SK-N-SH (cell line): ENCODE measurements around the gene TLE1. TPM values are rescaled to one million over a fixed set of nuclear protein-coding genes. Genes with fewer than 3 reads are reported as not detected.

Experiments
- CTCF ChIA-PET: fragments of 300-600, 350-600 bp; formaldehyde crosslinking; extraction: SDS; loops from one replicate; lab custom pipeline; 2021; lab: Yijun Ruan, JAX
- POLR2A ChIA-PET: fragments of 350-600 bp; sonication (Branson Sonifier 250); formaldehyde crosslinking; extraction: SDS; loops from one replicate; lab custom pipeline; 2020; ENCODE audit warnings: antibody characterized with exemption, inconsistent platforms; lab: Yijun Ruan, JAX
- DNase-seq: peaks from one replicate; pipeline ENCODE4 v3.0.0; 2012
- H2AFZ ChIP-seq: fragments of 200-600 bp; sonication (generic); 2 replicates; pipeline ENCODE4 v1.8.1; 2016; ENCODE audit warnings: antibody characterized with exemption, mild to moderate bottlenecking, low read depth
- H3F3A ChIP-seq: fragments of 200-600 bp; sonication (generic); replicated peaks from 2 replicates; pipeline ENCODE3; 2016; ENCODE audit warnings: antibody characterized with exemption, mild to moderate bottlenecking; ENCODE audit not compliant: insufficient read depth
- H3K27ac ChIP-seq, 2 experiments: fragments of 200-500 bp in 1 of 2; fragments of 200-600 bp in 1 of 2; sonication (Bioruptor generic) in 1 of 2; sonication (generic), shearing (Covaris generic) in 1 of 2; 2 replicates each; pipeline versions ENCODE4 v1.5.1 to v1.6.1; 2014 to 2016; ENCODE audit warnings: low read depth in 2 of 2, inconsistent platforms in 1 of 2, low read length in 1 of 2, mild to moderate bottlenecking in 1 of 2, mixed read lengths in 1 of 2
- H3K27me3 ChIP-seq: fragments of 200-600 bp; sonication (generic), shearing (Covaris generic); 2 replicates; pipeline ENCODE4 v1.6.1; 2016; ENCODE audit warnings: mixed run types; ENCODE audit not compliant: insufficient read depth
- H3K36me3 ChIP-seq, 2 experiments: fragments of 200-500 bp in 1 of 2; fragments of 200-600 bp in 1 of 2; sonication (Bioruptor generic) in 1 of 2; sonication (generic) in 1 of 2; replicated peaks in 1 of 2; 2 replicates each; pipeline versions ENCODE3 to v1.5.1; 2014 to 2016; ENCODE audit warnings: low read length in 1 of 2, mild to moderate bottlenecking in 1 of 2; ENCODE audit not compliant: insufficient read depth in 2 of 2, control insufficient read depth in 1 of 2
- H3K4me1 ChIP-seq, 2 experiments: fragments of 200-500 bp in 1 of 2; fragments of 200-600 bp in 1 of 2; sonication (Bioruptor generic) in 1 of 2; sonication (generic), shearing (Covaris generic) in 1 of 2; 2 replicates each; pipeline versions ENCODE4 v1.5.1 to v1.6.1; 2014 to 2016; ENCODE audit warnings: low read depth in 1 of 2, low read length in 1 of 2, mixed run types in 1 of 2; ENCODE audit not compliant: insufficient read depth in 2 of 2, control insufficient read depth in 1 of 2
- H3K4me2 ChIP-seq: fragments of 200-600 bp; sonication (generic), shearing (Covaris generic); 2 replicates; pipeline ENCODE4 v1.6.1; 2017; ENCODE audit warnings: mixed run types
- H3K4me3 ChIP-seq, 2 experiments: fragments of 200-500 bp in 1 of 2; fragments of 200-600 bp in 1 of 2; sonication (Bioruptor generic) in 1 of 2; sonication (generic), shearing (Covaris generic) in 1 of 2; 2 replicates each; pipeline versions ENCODE4 v1.5.1 to v1.8.1; 2014 to 2016; ENCODE audit warnings: low read depth in 2 of 2, inconsistent platforms in 1 of 2, low read length in 1 of 2, mild to moderate bottlenecking in 1 of 2, mixed read lengths in 1 of 2, moderate library complexity in 1 of 2
- H3K79me2 ChIP-seq: fragments of 200-600 bp; sonication (generic); 2 replicates; pipeline ENCODE4 v1.8.1; 2017; ENCODE audit warnings: mild to moderate bottlenecking; ENCODE audit not compliant: insufficient read depth
- H3K9ac ChIP-seq: fragments of 200-600 bp; sonication (generic); 2 replicates; pipeline ENCODE4 v1.6.1; 2017; ENCODE audit warnings: mixed run types
- H3K9me2 ChIP-seq: fragments of 200-600 bp; sonication (generic); 2 replicates; pipeline ENCODE4 v1.6.1; 2017; ENCODE audit warnings: mixed run types
- H3K9me3 ChIP-seq: fragments of 200-600 bp; sonication (generic); 2 replicates; pipeline ENCODE4 v1.6.1; 2017; ENCODE audit warnings: mixed run types, mild to moderate bottlenecking, moderate library complexity
- H4K20me1 ChIP-seq: fragments of 200-600 bp; sonication (generic); 2 replicates; pipeline ENCODE4 v1.6.1; 2017; ENCODE audit warnings: mild to moderate bottlenecking, mixed run types; ENCODE audit not compliant: insufficient read depth
- CTCF ChIP-seq: fragments of 200-600 bp; sonication (generic); IDR thresholded peaks from 2 replicates; pipeline ENCODE4 v1.6.1; 2017; ENCODE audit warnings: antibody characterized with exemption, mild to moderate bottlenecking, moderate library complexity
- ELF1 ChIP-seq: IDR thresholded peaks from 2 replicates; pipeline ENCODE4 v1.4.0; 2012
- EZH2phosphoT487 ChIP-seq: fragments of 200-600 bp; sonication (generic); IDR thresholded peaks from 2 replicates; pipeline ENCODE4 v1.6.1; 2017; ENCODE audit warnings: low read depth, mixed run types, mild to moderate bottlenecking, antibody characterized with exemption, moderate library complexity, borderline replicate concordance
- GABPA ChIP-seq: IDR thresholded peaks from 2 replicates; pipeline ENCODE4 v1.4.0; 2012; ENCODE audit warnings: low read depth, mild to moderate bottlenecking
- GATA2 ChIP-seq: sonication (generic); formaldehyde crosslinking; IDR thresholded peaks from 2 replicates; pipeline ENCODE4 v1.5.0; 2020; ENCODE audit warnings: mild to moderate bottlenecking, missing genetic modification reagents
- JUND ChIP-seq: IDR thresholded peaks from 2 replicates; pipeline ENCODE4 v1.4.0; 2012
- MEF2A ChIP-seq: IDR thresholded peaks from 2 replicates; pipeline ENCODE4 v1.4.0; 2012; ENCODE audit warnings: low read depth, borderline replicate concordance
- MXI1 ChIP-seq: IDR thresholded peaks from 2 replicates; pipeline ENCODE4 v1.6.1; 2012; ENCODE audit warnings: mild to moderate bottlenecking, low read depth, low read length, improper control_type of control experiment
- PBX3 ChIP-seq: IDR thresholded peaks from 2 replicates; pipeline ENCODE4; 2012
- POLR2AphosphoS5 ChIP-seq: IDR thresholded peaks from 2 replicates; pipeline ENCODE4 v1.6.1; 2012; ENCODE audit warnings: low read depth, low read length
- RAD21 ChIP-seq: IDR thresholded peaks from 2 replicates; pipeline ENCODE4 v1.6.1; 2012; ENCODE audit warnings: mild to moderate bottlenecking, low read length
- RCOR1 ChIP-seq: fragments of 150-350 bp; IDR thresholded peaks from 2 replicates; pipeline ENCODE4 v1.6.1; 2017; ENCODE audit warnings: antibody characterized with exemption, low read length
- REST ChIP-seq: IDR thresholded peaks from 2 replicates; pipeline ENCODE4 v1.6.1; 2012; ENCODE audit warnings: mild to moderate bottlenecking, low read depth, low read length, moderate library complexity
- RXRA ChIP-seq: IDR thresholded peaks from 2 replicates; pipeline ENCODE4 v1.4.0; 2012; ENCODE audit warnings: low read depth, mild to moderate bottlenecking, borderline replicate concordance
- TAF1 ChIP-seq: IDR thresholded peaks from 2 replicates; pipeline ENCODE4 v1.6.1; 2012; ENCODE audit warnings: low read depth, mild to moderate bottlenecking, low read length, moderate library complexity, borderline replicate concordance
- TEAD4 ChIP-seq: IDR thresholded peaks from 2 replicates; pipeline ENCODE4 v1.4.0; 2012; ENCODE audit warnings: mild to moderate bottlenecking, borderline replicate concordance; ENCODE audit not compliant: insufficient read depth
- USF1 ChIP-seq: IDR thresholded peaks from 2 replicates; pipeline ENCODE4 v1.4.0; 2012; ENCODE audit warnings: low read depth, borderline replicate concordance
- USF2 ChIP-seq: fragments of 150-350 bp; IDR thresholded peaks from 2 replicates; pipeline ENCODE4 v1.6.1; 2017; ENCODE audit warnings: antibody characterized with exemption, low read length, low read depth, borderline replicate concordance
- WGBS: methylation state at CpG from one replicate; pipeline ENCODE4 v1.1.6; 2017; ENCODE audit warnings: low lambda C conversion rate; 5-methylcytosine and 5-hydroxymethylcytosine counted together
- polyA plus RNA-seq, 3 experiments: library from polyadenylated mRNA; depleted of rRNA; stranded (reverse); fragments of >200 nt; gene quantifications; 2 replicates each; pipeline ENCODE4 v1.2.3, GENCODE V29; 2012

The TLE1 gene
- polyA plus RNA-seq, 1 of the 3 experiments (the other 2 are of a cell fraction): 33.0 TPM

DNA sequence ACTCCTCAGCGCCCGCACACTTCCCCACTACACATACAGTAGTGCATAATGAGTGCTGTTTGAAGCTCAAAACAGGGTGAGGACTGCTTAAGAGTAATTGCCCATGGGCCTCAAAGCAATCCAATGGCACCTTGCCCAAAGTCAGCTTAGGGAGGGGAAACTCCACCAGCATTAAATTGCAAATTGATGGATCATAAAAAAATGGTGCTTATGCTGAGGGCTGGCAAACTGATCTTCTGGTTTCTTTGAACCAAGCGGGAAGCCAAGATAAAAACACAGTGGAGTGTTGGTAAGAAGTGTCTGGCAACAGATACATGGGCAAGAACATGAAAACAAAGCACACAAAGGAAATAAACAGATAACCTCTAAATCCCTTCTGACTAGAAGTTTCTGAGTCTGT lies 28.0 kb downstream of the TLE1 start:
- Histone ChIP-seq H3K4me2 (no peak overlapping the region), H3F3A (no peaks in the 10 kb centered on the region), H3K9me3 (no peaks in the 10 kb centered on the region), H3K27ac (no peak overlapping the region), H3K4me3 (no peak overlapping the region), H3K9me2 (no peaks in the 10 kb centered on the region), H3K4me1 (peaks cover 0 to 9% of the 10 kb centered on the region in 2 experiments; a peak in 2 of 4 replicates), H3K27me3 (no peaks in the 10 kb centered on the region), H2AFZ (no peak overlapping the region), H3K79me2 (peaks cover 44% of the 10 kb centered on the region), H3K36me3 (peaks cover 0 to 9% of the 10 kb centered on the region in 2 experiments), H4K20me1 (no peaks in the 10 kb centered on the region), H3K9ac (no peak overlapping the region)
- no peak for DNase-seq
- WGBS: 98% methylated on average over 3 of the region's 3 CpGs
- ChIA-PET CTCF (no interaction called here), POLR2A (interaction anchor here (0.8 kb wide), 1 partner anchor 12 kb away, joined by 3 read pairs; no protein-coding TSS in a partner anchor)
- TF ChIP-seq PBX3 (no peak), USF2 (no peak), GATA2 (no peak), ELF1 (no peak), USF1 (no peak), EZH2phosphoT487 (no peak)

GRCh38 chr9:81656871-81657337 lies 32.4 kb downstream of the TLE1 start:
- H4K20me1 ChIP-seq: 0 out of 2 replicates have a peak, but pooled peaks cover 5% of the 10 kb centered on the region
- CTCF ChIA-PET: no interaction called here
- H3K79me2 ChIP-seq: peaks cover 39% of the 10 kb centered on the region
- H3K9me2 ChIP-seq: no peaks in the 10 kb centered on the region
- peaks cover 5% of the 10 kb centered on the region for H3F3A ChIP-seq
- H3K4me2 ChIP-seq: no peak overlapping the region
- no peak for DNase-seq
- no peak overlapping the region for H2AFZ ChIP-seq
- peaks cover 5 to 8% of the 10 kb centered on the region in 2 experiments for H3K36me3 ChIP-seq
- H3K9ac ChIP-seq: no peak overlapping the region
- H3K27ac ChIP-seq: no peak overlapping the region
- 88% methylated on average over 1 of the region's 1 CpG for WGBS
- H3K4me1 ChIP-seq: no peaks in the 10 kb centered on the region; a peak in 1 of 4 replicates
- no peaks in the 10 kb centered on the region for H3K9me3 ChIP-seq
- H3K4me3 ChIP-seq: no peak overlapping the region
- POLR2A ChIA-PET: no interaction called here
- H3K27me3 ChIP-seq: no peaks in the 10 kb centered on the region
- no peak for TF ChIP-seq USF1
- no peak for TF ChIP-seq EZH2phosphoT487
- no peak for TF ChIP-seq RXRA
- TF ChIP-seq REST: no peak
- no peak for TF ChIP-seq RAD21
- no peak for TF ChIP-seq GABPA
- TF ChIP-seq TAF1: no peak
- no peak for TF ChIP-seq GATA2
- no peak for TF ChIP-seq RCOR1
- TF ChIP-seq MXI1: no peak
- TF ChIP-seq ELF1: no peak
- no peak for TF ChIP-seq CTCF
- no peak for TF ChIP-seq TEAD4
- no peak for TF ChIP-seq MEF2A
- TF ChIP-seq POLR2AphosphoS5: no peak
- no peak for TF ChIP-seq JUND
